Cortex of kidney (tissue), 1 donor: ENCODE measurements around the gene DCAF11.

Source experiments
- DNase-seq: peaks from one replicate; lab custom pipeline; 2025; lab: John Stamatoyannopoulos, UW

DCAF11 gene

GRCh38 chr14:24121210-24121609 is 6.6 kb downstream of the DCAF11 start:
- no peak for DNase-seq

- no peak for DNase-seq
These were observed 7.8 kb downstream of the DCAF11 start for GRCh38 chr14:24122416-24122815.

GRCh38 chr14:24122898-24123297 is 8.3 kb downstream of the DCAF11 start:
- no peak for DNase-seq

GRCh38 chr14:24123424-24124417 is 9.1 kb downstream of the DCAF11 start:
- DNase-seq = no peak

GRCh38 chr14:24126939-24127338 is 12.4 kb downstream of the DCAF11 start:
- DNase-seq = no peak

GRCh38 chr14:24127673-24128072 is 13.1 kb downstream of the DCAF11 start:
- no peak for DNase-seq

- no peak for DNase-seq
These were observed 14.9 kb downstream of the DCAF11 start for GRCh38 chr14:24129410-24129998.

- DNase-seq = no peak
These were observed 15.8 kb downstream of the DCAF11 start, which contains the start of gene FITM1 for GRCh38 chr14:24130380-24130716. TSS of gene FITM1 (plus strand) at chr14:24130659. CDS start at chr14:24131564, 905 bp downstream.

GRCh38 chr14:24130717-24131548 is 16.4 kb downstream of the DCAF11 start:
- DNase-seq = no peak

GRCh38 chr14:24131549-24131966 is 17.0 kb downstream of the DCAF11 start:
- no peak for DNase-seq

GRCh38 chr14:24132061-24132685 is 17.6 kb downstream of the DCAF11 start:
- no peak for DNase-seq

- DNase-seq = no peak
These were observed 18.4 kb downstream of the DCAF11 start for GRCh38 chr14:24132976-24133375.

GRCh38 chr14:24133735-24134134 is 19.2 kb downstream of the DCAF11 start:
- DNase-seq = no peak

GRCh38 chr14:24135584-24135833 is 20.9 kb downstream of the DCAF11 start:
- DNase-seq = no peak

GRCh38 chr14:24135834-24136683 is 21.5 kb downstream of the DCAF11 start, which contains the start of gene PSME1:
TSS of gene PSME1 (plus strand) at chr14:24136194. CDS start at chr14:24136263, 69 bp downstream.
- DNase-seq = no peak

GRCh38 chr14:24136684-24137528 is 22.3 kb downstream of the DCAF11 start:
- DNase-seq = no peak

GRCh38 chr14:24137529-24138395 is 23.2 kb downstream of the DCAF11 start:
- DNase-seq = no peak

GRCh38 chr14:24138396-24139271 is 24.1 kb downstream of the DCAF11 start:
- no peak for DNase-seq
